Lower lobe of right lung (tissue), 2 donors: ENCODE results near the gene ARMC5. TPM values are rescaled to one million over a fixed set of nuclear protein-coding genes. Genes with fewer than 3 reads are reported as not detected.

Source experiments
- ATAC-seq, 2 donors: fragments of 200-7000 bp; cut with Tn5 transposase; one replicate each; pipeline ENCODE4 v1.9.1; 2020 to 2022; ENCODE audit warnings: mild to moderate bottlenecking in 2 of 2, moderate library complexity in 2 of 2
- DNase-seq: peaks from one replicate; pipeline ENCODE4 v3.0.0-alpha.2; 2020
- H3K27ac ChIP-seq: fragments of 200-600 bp; one replicate; pipeline ENCODE4 v1.8.0; 2022
- H3K27me3 ChIP-seq: fragments of 200-600 bp; one replicate; pipeline ENCODE4 v1.8.0; 2022; ENCODE audit warnings: low read depth
- H3K36me3 ChIP-seq: fragments of 200-600 bp; one replicate; pipeline ENCODE4 v1.8.0; 2022; ENCODE audit warnings: mild to moderate bottlenecking
- H3K4me1 ChIP-seq: fragments of 200-600 bp; one replicate; pipeline ENCODE4 v1.8.0; 2022
- H3K4me3 ChIP-seq: fragments of 200-600 bp; one replicate; pipeline ENCODE4 v1.8.0; 2022; ENCODE audit warnings: mild to moderate bottlenecking
- H3K9me3 ChIP-seq: fragments of 200-600 bp; one replicate; pipeline ENCODE4 v1.8.0; 2022
- CTCF ChIP-seq: fragments of 200-600 bp; IDR thresholded peaks from one replicate; pipeline ENCODE4 v1.8.0; 2022; ENCODE audit warnings: antibody characterized with exemption, mild to moderate bottlenecking
- intact Hi-C: fragments of 100-400 bp; cut with DNase I; formaldehyde crosslinking; loops from one replicate; pipeline ENCODE4 v1.11.0; 2022
- total RNA-seq: library from RNA; stranded (reverse); fragmentation: NEBNext Ultra II Directional; extraction: Animal tissue kit (Norgen Biotek cat#: 25700); gene quantifications from one replicate; pipeline ENCODE4 v1.2.1, GENCODE V29; 2021
- donor health status: DM: no; HTN: yes; CAD: no; lungs with severe emphysema.

Gene ARMC5
- total RNA-seq, 1 donor from 2014 or later = 9.6 TPM

GRCh38 chr16:31470615-31471014 is 11.3 kb downstream of the ARMC5 start:
- no peak for TF ChIP-seq CTCF
- Histone ChIP-seq H3K4me3 (no peak overlapping the region), H3K36me3 (peaks cover 38% of the 10 kb centered on the region), H3K27ac (peak overlapping the region; percentile 89), H3K9me3 (no peaks in the 10 kb centered on the region), H3K27me3 (no peaks in the 10 kb centered on the region), H3K4me1 (peaks cover 24% of the 10 kb centered on the region)
- intact Hi-C loops = no loop called here
- DNase-seq (no peak), ATAC-seq (no peak)

- no peaks in the 10 kb centered on the region for H3K27me3 ChIP-seq
- H3K36me3 ChIP-seq = peaks cover 33% of the 10 kb centered on the region
- peaks cover 29% of the 10 kb centered on the region for H3K4me1 ChIP-seq
- H3K9me3 ChIP-seq = no peaks in the 10 kb centered on the region
- no peak for TF ChIP-seq CTCF
- intact Hi-C loops = no loop called here
- H3K27ac ChIP-seq = peak overlapping the region; percentile 89
- DNase-seq (no peak), ATAC-seq (no peak)
- peak overlapping the region; percentile 64 for H3K4me3 ChIP-seq
These were observed 12.1 kb downstream of the ARMC5 start for GRCh38 chr16:31471241-31471874.

GRCh38 chr16:31471875-31472708 is 12.8 kb downstream of the ARMC5 start, which contains the start of gene TGFB1I1:
Gene TGFB1I1, plus strand, starts transcription at chr16:31472152. Its CDS starts 37 bp downstream, at chr16:31472189.
- Histone ChIP-seq H3K9me3 (no peaks in the 10 kb centered on the region), H3K27me3 (no peaks in the 10 kb centered on the region), H3K4me3 (peak within 1 kb of the TSS; percentile 64), H3K4me1 (peaks cover 29% of the 10 kb centered on the region), H3K36me3 (peaks cover 25% of the 10 kb centered on the region), H3K27ac (peak within 1 kb of the TSS; percentile 89)
- no peak for TF ChIP-seq CTCF
- ATAC-seq = peak; percentile 41 to 55
- intact Hi-C loops = no loop called here
- no peak for DNase-seq

GRCh38 chr16:31472709-31473203 is 13.5 kb downstream of the ARMC5 start:
- Histone ChIP-seq H3K27me3 (no peaks in the 10 kb centered on the region), H3K4me3 (peak overlapping the region; percentile 64), H3K9me3 (no peaks in the 10 kb centered on the region), H3K27ac (peak overlapping the region; percentile 89), H3K36me3 (peaks cover 32% of the 10 kb centered on the region), H3K4me1 (peaks cover 35% of the 10 kb centered on the region)
- ATAC-seq = peak; percentile 82 to 87
- peak; percentile 77 for TF ChIP-seq CTCF
- intact Hi-C loops = no loop called here
- peak; percentile 91 for DNase-seq

- Histone ChIP-seq H3K27ac (peak overlapping the region; percentile 89), H3K36me3 (peaks cover 35% of the 10 kb centered on the region), H3K9me3 (no peaks in the 10 kb centered on the region), H3K4me3 (peak overlapping the region; percentile 64), H3K27me3 (no peaks in the 10 kb centered on the region), H3K4me1 (peaks cover 42% of the 10 kb centered on the region)
- intact Hi-C loops = no loop called here
- TF ChIP-seq CTCF = no peak
- DNase-seq = no peak
- ATAC-seq = no peak
These were observed 14.1 kb downstream of the ARMC5 start for GRCh38 chr16:31473264-31473984.
